Neuronal stem cell (in vitro differentiated cells): ENCODE data around the gene TRIM37.

Source experiments
- DNase-seq: peaks from one replicate; pipeline ENCODE4 v3.0.0-alpha.2; 2013; ENCODE audit warnings: low spot score
- H2AFZ ChIP-seq: one replicate; pipeline ENCODE4 v1.6.1; 2013; ENCODE audit warnings: mild to moderate bottlenecking, low read length, inconsistent platforms
- H2AK5ac ChIP-seq: 2 replicates; pipeline ENCODE4 v1.6.1; 2013; ENCODE audit warnings: low read depth, mild to moderate bottlenecking, inconsistent platforms, low read length, moderate library complexity, mixed read lengths
- H2BK120ac ChIP-seq: 2 replicates; pipeline ENCODE4 v1.6.1; 2013; ENCODE audit warnings: low read depth, mild to moderate bottlenecking, inconsistent platforms, low read length, moderate library complexity, mixed read lengths
- H2BK12ac ChIP-seq: one replicate; pipeline ENCODE4 v1.6.1; 2013; ENCODE audit warnings: low read length, inconsistent platforms
- H2BK15ac ChIP-seq: 2 replicates; pipeline ENCODE4 v1.6.1; 2013; ENCODE audit warnings: mild to moderate bottlenecking, low read length, inconsistent platforms, mixed read lengths
- H2BK5ac ChIP-seq: one replicate; pipeline ENCODE4 v1.6.1; 2013; ENCODE audit warnings: inconsistent platforms, mild to moderate bottlenecking, low read length, moderate library complexity
- H3K14ac ChIP-seq: one replicate; pipeline ENCODE4 v1.6.1; 2013; ENCODE audit warnings: low read length, inconsistent platforms
- H3K18ac ChIP-seq: 2 replicates; pipeline ENCODE4 v1.6.1; 2013; ENCODE audit warnings: low read length, inconsistent platforms
- H3K23ac ChIP-seq: 2 replicates; pipeline ENCODE4 v1.6.1; 2013; ENCODE audit warnings: low read depth, mild to moderate bottlenecking, mixed read lengths, low read length, inconsistent platforms; ENCODE audit not compliant: poor library complexity
- H3K27ac ChIP-seq: replicated peaks from 3 replicates; pipeline ENCODE4 v1.5.1; 2013; ENCODE audit warnings: low read length, inconsistent platforms
- H3K27me3 ChIP-seq, 3 experiments: 2 replicates each; pipeline ENCODE4 v1.6.1; 2013; ENCODE audit warnings: low read length in 3 of 3, mild to moderate bottlenecking in 2 of 3, inconsistent platforms in 1 of 3, low read depth in 1 of 3, mixed read lengths in 1 of 3, moderate library complexity in 1 of 3; ENCODE audit not compliant: control insufficient read depth in 3 of 3, insufficient read depth in 3 of 3
- H3K36me3 ChIP-seq, 2 donors: replicated peaks in 1 of 2; 2 replicates each; pipeline ENCODE4 v1.6.1; 2013; ENCODE audit warnings: low read length in 2 of 2; ENCODE audit not compliant: control insufficient read depth in 2 of 2, insufficient read depth in 2 of 2
- H3K4ac ChIP-seq: 2 replicates; pipeline ENCODE4 v1.6.1; 2013; ENCODE audit warnings: inconsistent platforms, mild to moderate bottlenecking, low read length, moderate library complexity
- H3K4me1 ChIP-seq, 2 donors: 1 replicate in 1 of 2; 2 replicates in 1 of 2; pipeline ENCODE4 v1.6.1; 2013; ENCODE audit warnings: low read length in 2 of 2, low read depth in 1 of 2; ENCODE audit not compliant: control insufficient read depth in 2 of 2, insufficient read depth in 1 of 2
- H3K4me2 ChIP-seq: one replicate; pipeline ENCODE4 v1.6.1; 2013; ENCODE audit warnings: mild to moderate bottlenecking, low read length, inconsistent platforms; ENCODE audit not compliant: insufficient read depth, poor library complexity, severe bottlenecking
- H3K4me3 ChIP-seq, 2 donors: 2 replicates each; pipeline ENCODE4 v1.5.1; 2013; ENCODE audit warnings: low read length in 2 of 2, mild to moderate bottlenecking in 2 of 2, inconsistent platforms in 1 of 2, moderate library complexity in 1 of 2
- H3K79me1 ChIP-seq: one replicate; pipeline ENCODE4 v1.6.1; 2013; ENCODE audit warnings: low read depth, mild to moderate bottlenecking, inconsistent platforms, low read length, moderate library complexity
- H3K9ac ChIP-seq: one replicate; pipeline ENCODE4 v1.6.1; 2013; ENCODE audit warnings: mild to moderate bottlenecking, low read depth, low read length, inconsistent platforms; ENCODE audit not compliant: poor library complexity
- H3K9me3 ChIP-seq, 2 donors: replicated peaks in 1 of 2; 2 replicates each; pipeline versions ENCODE3 to v1.6.1; 2013; ENCODE audit warnings: low read length in 2 of 2, mild to moderate bottlenecking in 2 of 2, inconsistent platforms in 1 of 2, low read depth in 1 of 2, mixed read lengths in 1 of 2, moderate library complexity in 1 of 2; ENCODE audit not compliant: control insufficient read depth in 2 of 2, insufficient read depth in 1 of 2
- H4K8ac ChIP-seq: one replicate; pipeline ENCODE4 v1.6.1; 2013; ENCODE audit warnings: low read depth, mild to moderate bottlenecking, inconsistent platforms, low read length, moderate library complexity
- H4K91ac ChIP-seq: one replicate; pipeline ENCODE4 v1.6.1; 2013; ENCODE audit warnings: low read length, low read depth, mild to moderate bottlenecking, inconsistent platforms; ENCODE audit not compliant: poor library complexity
- WGBS, 2 donors: extraction: QIAGEN DNeasy Blood & Tissue Kit; methylation state at CpG; one replicate each; pipeline ENCODE4 v1.1.7; 2013; ENCODE audit warnings: missing lambda C conversion rate in 2 of 2, mixed read lengths in 1 of 2; ENCODE audit not compliant: insufficient read length in 2 of 2, insufficient replicate concordance in 1 of 2; ENCODE audit errors: extremely low coverage in 2 of 2; 5-methylcytosine and 5-hydroxymethylcytosine counted together

TRIM37 gene

GRCh38 chr17:59067340-59067739 lies 39.3 kb downstream of the TRIM37 start:
- Histone ChIP-seq H2BK5ac (no peak overlapping the region), H2BK12ac (no peak overlapping the region), H3K4me3 (no peak overlapping the region), H2AFZ (no peak overlapping the region), H3K18ac (no peak overlapping the region), H2BK15ac (no peak overlapping the region), H3K23ac (no peak overlapping the region), H3K9me3 (peaks cover 0 to 2% of the 10 kb centered on the region in 2 donors), H2AK5ac (no peak overlapping the region), H3K4me1 (no peaks in the 10 kb centered on the region), H3K27me3 (no peaks in the 10 kb centered on the region), H3K27ac (no peak overlapping the region), H3K4me2 (no peak overlapping the region), H3K14ac (no peak overlapping the region), H2BK120ac (no peak overlapping the region), H3K36me3 (peaks cover 3 to 76% of the 10 kb centered on the region in 2 donors), H4K8ac (no peak overlapping the region), H3K4ac (no peak overlapping the region), H4K91ac (no peak overlapping the region), H3K9ac (no peak overlapping the region), H3K79me1 (no peaks in the 10 kb centered on the region)
- no CpG with 5 or more reads among the region's 2 CpGs for WGBS, 2 donors
- DNase-seq, result no peak

DNA sequence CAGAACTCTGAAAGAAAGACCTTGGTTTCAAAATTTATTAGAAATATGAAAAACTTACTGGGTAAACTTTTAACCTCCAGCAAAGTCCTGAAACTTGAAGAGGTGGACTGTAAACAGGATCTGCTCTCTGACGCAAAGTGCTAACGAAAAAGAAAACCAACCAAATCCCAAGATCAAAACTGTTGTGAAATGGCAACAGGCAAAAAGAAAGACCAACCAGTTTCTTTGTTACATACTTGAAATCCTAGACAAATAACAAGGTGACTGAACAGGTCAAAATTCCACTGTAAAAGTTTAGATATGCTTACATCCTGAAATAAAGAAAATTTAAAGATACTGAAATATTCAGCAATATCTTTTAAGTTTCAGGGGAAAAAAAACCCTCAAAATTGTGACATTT lies 44.2 kb downstream of the TRIM37 start:
- Histone ChIP-seq H3K27me3 (no peaks in the 10 kb centered on the region), H3K4me3 (no peak overlapping the region), H2BK12ac (no peak overlapping the region), H2BK120ac (no peak overlapping the region), H3K9ac (no peak overlapping the region), H2BK5ac (no peak overlapping the region), H3K14ac (no peak overlapping the region), H4K91ac (no peak overlapping the region), H3K27ac (no peak overlapping the region), H3K79me1 (no peaks in the 10 kb centered on the region), H3K23ac (no peak overlapping the region), H2AK5ac (no peak overlapping the region), H3K4me2 (no peak overlapping the region), H3K4ac (no peak overlapping the region), H2BK15ac (no peak overlapping the region), H3K4me1 (no peaks in the 10 kb centered on the region), H3K36me3 (peaks cover 3 to 85% of the 10 kb centered on the region in 2 donors), H4K8ac (no peak overlapping the region), H3K18ac (no peak overlapping the region), H2AFZ (no peak overlapping the region), H3K9me3 (peaks cover 0 to 2% of the 10 kb centered on the region in 2 donors)
- no CpG with 5 or more reads among the region's 2 CpGs for WGBS, 2 donors
- DNase-seq, result no peak

DNA sequence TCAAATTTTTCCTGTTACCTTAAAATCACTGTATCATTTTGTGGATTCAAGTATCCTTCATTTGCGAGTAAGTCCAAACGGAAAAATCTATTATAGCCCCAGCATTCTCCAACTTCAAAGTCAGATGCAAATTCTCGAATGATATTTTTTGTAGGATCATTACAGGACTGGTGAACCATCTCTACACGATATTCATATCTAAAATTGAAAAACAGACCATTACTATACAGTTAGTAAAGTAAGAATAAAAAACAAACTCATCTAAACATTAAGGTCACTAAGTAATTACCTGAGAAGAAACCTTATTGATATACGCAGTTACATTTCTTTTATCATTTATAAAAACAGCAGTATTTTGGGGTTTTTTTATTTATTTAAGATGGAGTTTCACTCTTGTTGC lies 49.8 kb downstream of the TRIM37 start:
- H2BK120ac ChIP-seq, result no peak overlapping the region
- H2AK5ac ChIP-seq, result no peak overlapping the region
- WGBS, 2 donors, result no CpG with 5 or more reads among the region's 5 CpGs
- H2AFZ ChIP-seq, result no peak overlapping the region
- no peak overlapping the region for H2BK12ac ChIP-seq
- H3K9me3 ChIP-seq, result peaks cover 0 to 4% of the 10 kb centered on the region in 2 donors
- no peaks in the 10 kb centered on the region for H3K4me1 ChIP-seq
- H3K18ac ChIP-seq, result no peak overlapping the region
- no peak for DNase-seq
- no peak overlapping the region for H3K4me2 ChIP-seq
- H3K36me3 ChIP-seq, result peaks cover 2 to 87% of the 10 kb centered on the region in 2 donors
- no peak overlapping the region for H3K4me3 ChIP-seq
- no peaks in the 10 kb centered on the region for H3K27me3 ChIP-seq
- H3K23ac ChIP-seq, result no peak overlapping the region
- H3K4ac ChIP-seq, result no peak overlapping the region
- H2BK15ac ChIP-seq, result no peak overlapping the region
- H4K91ac ChIP-seq, result no peak overlapping the region
- no peak overlapping the region for H3K14ac ChIP-seq
- no peak overlapping the region for H3K27ac ChIP-seq
- no peaks in the 10 kb centered on the region for H3K79me1 ChIP-seq
- H3K9ac ChIP-seq, result no peak overlapping the region
- H4K8ac ChIP-seq, result no peak overlapping the region
- no peak overlapping the region for H2BK5ac ChIP-seq

DNA sequence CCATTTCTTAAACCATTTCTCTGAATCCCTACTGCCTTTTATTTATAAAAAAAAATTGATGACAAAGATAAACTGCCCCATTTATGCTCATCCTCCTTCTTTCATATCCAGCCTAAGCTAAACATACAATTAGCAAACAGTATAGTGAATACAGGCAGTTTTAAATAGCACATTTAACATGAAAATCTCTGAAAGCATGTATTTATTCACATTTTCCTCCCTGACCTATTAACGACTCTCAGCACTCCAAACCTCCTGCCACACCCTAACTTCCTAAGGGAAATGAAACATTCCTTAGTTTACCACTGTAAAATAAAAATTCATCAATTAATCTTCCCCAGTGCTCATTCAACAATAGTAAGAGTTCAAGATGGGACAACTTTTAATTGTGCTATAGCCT lies 56.9 kb downstream of the TRIM37 start:
- no peak overlapping the region for H2AFZ ChIP-seq
- H3K27me3 ChIP-seq, result no peaks in the 10 kb centered on the region
- H2BK120ac ChIP-seq, result no peak overlapping the region
- H4K8ac ChIP-seq, result no peak overlapping the region
- H3K4ac ChIP-seq, result no peak overlapping the region
- H2AK5ac ChIP-seq, result no peak overlapping the region
- H3K18ac ChIP-seq, result no peak overlapping the region
- DNase-seq, result no peak
- H2BK12ac ChIP-seq, result no peak overlapping the region
- H2BK5ac ChIP-seq, result no peak overlapping the region
- H3K36me3 ChIP-seq, result peaks cover 7 to 77% of the 10 kb centered on the region in 2 donors
- H3K27ac ChIP-seq, result no peak overlapping the region
- no peak overlapping the region for H2BK15ac ChIP-seq
- no peaks in the 10 kb centered on the region for H3K9me3 ChIP-seq
- H3K23ac ChIP-seq, result no peak overlapping the region
- H3K4me2 ChIP-seq, result no peak overlapping the region
- no CpG with 5 or more reads among the region's 1 CpG for WGBS, 2 donors
- H3K4me3 ChIP-seq, result no peak overlapping the region
- H3K14ac ChIP-seq, result no peak overlapping the region
- H4K91ac ChIP-seq, result no peak overlapping the region
- no peaks in the 10 kb centered on the region for H3K79me1 ChIP-seq
- no peak overlapping the region for H3K9ac ChIP-seq
- no peaks in the 10 kb centered on the region for H3K4me1 ChIP-seq
